Calu3 (cell line): ENCODE results near the gene SUSD3. TPM values are rescaled to one million over a fixed set of nuclear protein-coding genes. Genes with fewer than 3 reads are reported as not detected.

Experiments used
- BruUV-seq: library from RNA; stranded (reverse); fragments of 400-500 nt; replicated peaks from 2 replicates; lab custom pipeline; 2021; lab: Mats Ljungman, UMichigan
- CTCF ChIA-PET: fragments of 300-600 bp; sonication (Branson Sonifier 250); formaldehyde crosslinking; loops from one replicate; lab custom pipeline; 2022; ENCODE audit warnings: antibody characterized with exemption; lab: Charles Lee
- DNase-seq: peaks from one replicate; pipeline ENCODE4 v3.0.0; 2022
- H3K27ac Mint-ChIP-seq: one replicate; pipeline ENCODE4 v1.8.0; 2022; ENCODE audit warnings: mixed read lengths; ENCODE audit not compliant: unreplicated experiment
- H3K27me3 Mint-ChIP-seq: one replicate; pipeline ENCODE4 v1.8.0; 2022; ENCODE audit warnings: mixed read lengths; ENCODE audit not compliant: unreplicated experiment
- H3K36me3 Mint-ChIP-seq: one replicate; pipeline ENCODE4 v1.8.0; 2022; ENCODE audit warnings: mild to moderate bottlenecking, moderate library complexity, mixed read lengths; ENCODE audit not compliant: insufficient read depth, unreplicated experiment
- H3K4me1 Mint-ChIP-seq: one replicate; pipeline ENCODE4 v1.8.0; 2022; ENCODE audit warnings: mild to moderate bottlenecking, low read depth, mixed read lengths; ENCODE audit not compliant: unreplicated experiment
- H3K4me3 Mint-ChIP-seq: one replicate; pipeline ENCODE4 v1.8.0; 2022; ENCODE audit warnings: mild to moderate bottlenecking, low read depth, moderate library complexity, mixed read lengths; ENCODE audit not compliant: unreplicated experiment
- H3K9me3 Mint-ChIP-seq: one replicate; pipeline ENCODE4 v1.8.0; 2022; ENCODE audit warnings: low read depth, mixed read lengths; ENCODE audit not compliant: unreplicated experiment
- intact Hi-C: fragments of 100-400 bp; cut with micrococcal nuclease; formaldehyde crosslinking; loops from one replicate; pipeline ENCODE4 v1.10.0; 2022; ENCODE audit not compliant: unreplicated experiment
- total RNA-seq: library from RNA; stranded (reverse); gene quantifications from 2 replicates; pipeline ENCODE4 v1.2.3, GENCODE V29; 2022
- TF ChIP-seq, protein P1 (sequence below): fragments of 200-600 bp; IDR thresholded peaks from one replicate; pipeline ENCODE4 v1.8.0; 2022; ENCODE audit warnings: antibody characterized with exemption; ENCODE audit not compliant: unreplicated experiment

Gene SUSD3
- total RNA-seq, 1 experiment from 2014 or later, result 1.3 TPM

DNA sequence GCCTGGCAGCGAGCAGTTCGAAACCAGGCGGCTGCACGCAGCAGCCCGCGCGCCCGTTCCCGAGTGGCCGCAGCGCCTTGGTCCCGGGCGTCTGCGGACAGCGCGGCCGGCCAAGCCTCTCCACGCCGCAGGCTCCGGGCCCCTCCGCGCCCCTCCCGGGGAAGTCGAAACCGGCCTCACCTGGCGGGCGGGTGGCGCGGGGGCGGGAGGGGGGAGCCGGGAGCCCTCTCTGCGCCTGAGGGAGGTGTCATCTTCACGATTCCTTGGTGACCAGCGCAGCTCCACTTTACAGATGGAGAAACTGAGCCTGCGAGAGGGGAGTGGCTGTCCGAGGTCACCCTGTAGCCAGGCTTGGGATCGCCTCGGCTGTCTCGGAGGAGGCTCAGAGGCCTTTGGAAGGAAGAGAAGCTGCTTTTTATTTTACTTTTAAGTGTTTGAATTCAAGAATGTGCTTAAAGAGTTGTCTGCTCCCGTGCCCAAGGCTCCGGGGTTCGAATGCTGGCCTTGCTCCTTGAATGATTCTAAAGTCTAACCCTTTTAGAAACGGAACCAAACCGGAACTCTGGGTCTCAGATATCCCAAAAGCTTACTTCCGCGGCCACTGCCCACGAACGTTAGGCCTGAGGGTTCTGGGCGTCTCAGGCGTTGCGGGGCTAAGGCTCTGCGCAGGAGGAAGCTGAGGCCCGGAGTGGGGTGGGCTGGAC is 662 bp downstream of the SUSD3 start:
- Mint-ChIP-seq H3K27ac (no peak overlapping the region), H3K36me3 (no peaks in the 10 kb centered on the region), H3K4me3 (peak overlapping the region; percentile 40), H3K27me3 (no peaks in the 10 kb centered on the region), H3K9me3 (no peaks in the 10 kb centered on the region), H3K4me1 (no peaks in the 10 kb centered on the region)
- TF ChIP-seq, protein P1, sequence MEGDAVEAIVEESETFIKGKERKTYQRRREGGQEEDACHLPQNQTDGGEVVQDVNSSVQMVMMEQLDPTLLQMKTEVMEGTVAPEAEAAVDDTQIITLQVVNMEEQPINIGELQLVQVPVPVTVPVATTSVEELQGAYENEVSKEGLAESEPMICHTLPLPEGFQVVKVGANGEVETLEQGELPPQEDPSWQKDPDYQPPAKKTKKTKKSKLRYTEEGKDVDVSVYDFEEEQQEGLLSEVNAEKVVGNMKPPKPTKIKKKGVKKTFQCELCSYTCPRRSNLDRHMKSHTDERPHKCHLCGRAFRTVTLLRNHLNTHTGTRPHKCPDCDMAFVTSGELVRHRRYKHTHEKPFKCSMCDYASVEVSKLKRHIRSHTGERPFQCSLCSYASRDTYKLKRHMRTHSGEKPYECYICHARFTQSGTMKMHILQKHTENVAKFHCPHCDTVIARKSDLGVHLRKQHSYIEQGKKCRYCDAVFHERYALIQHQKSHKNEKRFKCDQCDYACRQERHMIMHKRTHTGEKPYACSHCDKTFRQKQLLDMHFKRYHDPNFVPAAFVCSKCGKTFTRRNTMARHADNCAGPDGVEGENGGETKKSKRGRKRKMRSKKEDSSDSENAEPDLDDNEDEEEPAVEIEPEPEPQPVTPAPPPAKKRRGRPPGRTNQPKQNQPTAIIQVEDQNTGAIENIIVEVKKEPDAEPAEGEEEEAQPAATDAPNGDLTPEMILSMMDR, result no peak
- BruUV-seq, result no TSS peak
- intact Hi-C loops, result no loop called here
- no peak for DNase-seq
- CTCF ChIA-PET, result interaction anchor here (0.6 kb wide), 1 partner anchor 61 kb away, joined by 3 read pairs; no protein-coding TSS in a partner anchor

DNA sequence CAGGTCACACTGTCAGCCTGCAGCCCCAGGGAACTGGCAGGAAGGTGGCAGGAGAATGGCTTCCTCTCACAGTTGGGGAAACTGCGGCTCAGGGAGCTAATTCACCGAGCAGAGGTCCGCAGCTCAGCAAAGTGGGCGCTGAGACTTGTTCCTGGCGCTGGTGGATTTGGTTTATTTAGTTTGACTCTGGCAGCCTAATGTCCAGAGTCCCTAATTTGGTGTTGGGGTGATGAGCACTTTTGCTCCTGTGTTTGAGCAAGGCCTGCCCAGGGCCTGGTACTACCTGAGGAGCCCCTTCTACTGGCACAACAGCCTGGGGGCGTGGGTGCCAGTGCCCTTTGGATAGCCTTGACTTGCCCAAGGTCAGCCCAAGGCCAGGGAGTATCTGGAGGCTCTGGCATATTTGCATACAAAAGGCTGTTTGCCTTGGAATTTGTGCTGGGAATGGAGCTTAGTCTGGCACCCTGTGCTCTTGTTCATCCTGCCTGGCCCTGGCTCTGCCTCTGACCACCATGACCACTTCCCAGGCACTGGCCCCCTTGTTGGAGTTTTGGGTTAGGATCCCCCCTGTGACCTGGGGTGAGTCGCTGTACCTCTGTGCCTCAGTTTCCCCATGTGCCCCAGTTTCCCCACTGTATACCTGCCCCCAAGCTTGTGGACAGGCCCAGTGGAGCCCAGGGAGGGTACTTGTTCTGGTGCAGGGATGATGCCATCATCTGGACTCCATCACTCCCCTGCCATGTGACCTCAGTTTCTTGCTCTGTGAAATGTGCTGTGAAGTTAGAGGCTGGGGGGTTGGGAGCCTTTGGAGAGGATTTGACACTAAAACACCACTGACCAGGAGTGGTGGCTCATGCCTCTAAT is 1.4 kb downstream of the SUSD3 start:
- no TSS peak for BruUV-seq
- H3K4me3 Mint-ChIP-seq, result peak overlapping the region; percentile 40
- CTCF ChIA-PET, result interaction anchor here (0.6 kb wide), 1 partner anchor 60 kb away, joined by 3 read pairs; no protein-coding TSS in a partner anchor
- TF ChIP-seq, protein P1, result no peak
- no peaks in the 10 kb centered on the region for H3K4me1 Mint-ChIP-seq
- no peak for DNase-seq
- no peak overlapping the region for H3K27ac Mint-ChIP-seq
- H3K9me3 Mint-ChIP-seq, result no peaks in the 10 kb centered on the region
- no peaks in the 10 kb centered on the region for H3K27me3 Mint-ChIP-seq
- intact Hi-C loops, result no loop called here
- no peaks in the 10 kb centered on the region for H3K36me3 Mint-ChIP-seq

DNA sequence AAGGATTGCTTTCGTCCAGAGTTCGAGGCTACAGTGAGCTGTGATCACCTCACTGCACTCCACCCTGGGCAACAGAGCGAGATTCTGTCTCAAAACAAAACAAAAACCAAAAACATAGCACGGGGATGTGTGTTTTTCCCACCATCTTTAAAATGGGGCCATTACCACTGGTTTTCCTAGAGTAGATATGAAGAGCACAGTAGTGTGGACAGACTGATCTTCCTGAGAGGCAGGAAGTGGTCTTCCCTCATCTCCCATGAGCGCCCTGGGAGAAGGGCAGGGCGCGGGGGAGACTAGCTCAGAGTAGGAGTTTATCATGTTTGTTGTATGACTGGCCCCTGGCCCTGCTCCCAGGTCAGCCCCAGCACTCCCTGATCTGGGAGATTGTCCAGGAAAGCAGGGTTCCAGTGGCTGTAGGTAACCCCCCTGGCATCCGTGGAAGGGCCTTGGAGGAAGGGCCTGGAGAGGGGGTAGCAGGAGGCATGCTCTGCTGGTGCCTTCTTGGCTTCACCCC is 2.3 kb downstream of the SUSD3 start:
- Mint-ChIP-seq H3K27me3 (no peaks in the 10 kb centered on the region), H3K4me1 (no peaks in the 10 kb centered on the region), H3K27ac (no peak overlapping the region), H3K36me3 (no peaks in the 10 kb centered on the region), H3K4me3 (no peak overlapping the region), H3K9me3 (no peaks in the 10 kb centered on the region)
- CTCF ChIA-PET, result no interaction called here
- BruUV-seq, result no TSS peak
- TF ChIP-seq, protein P1, result no peak
- no peak for DNase-seq
- intact Hi-C loops, result no loop called here

- intact Hi-C loops, result no loop called here
- H3K4me1 Mint-ChIP-seq, result no peaks in the 10 kb centered on the region
- no peaks in the 10 kb centered on the region for H3K9me3 Mint-ChIP-seq
- BruUV-seq, result no TSS peak
- CTCF ChIA-PET, result no interaction called here
- DNase-seq, result no peak
- H3K27ac Mint-ChIP-seq, result no peak overlapping the region
- TF ChIP-seq, protein P1, result no peak
- no peaks in the 10 kb centered on the region for H3K36me3 Mint-ChIP-seq
- H3K4me3 Mint-ChIP-seq, result no peak overlapping the region
- H3K27me3 Mint-ChIP-seq, result no peaks in the 10 kb centered on the region
Measured at GRCh38 chr9:93061260-93061751, 2.8 kb downstream of the SUSD3 start.
